HS-27A (cell line): Measurements from ENCODE around the gene TUBB.

Experiments
- DNase-seq: peaks from one replicate; pipeline ENCODE4 v3.0.0-alpha.2; 2012; ENCODE audit warnings: low read depth, missing footprints

The TUBB gene

GRCh38 chr6:30719791-30720737, at the start of gene TUBB:
TSS of gene TUBB (plus strand) at chr6:30720352. CDS start at chr6:30720507, 155 bp downstream.
- DNase-seq, result peak; percentile 98

GRCh38 chr6:30670760-30671527, 49.2 kb upstream of the TUBB start:
- no peak for DNase-seq

GRCh38 chr6:30672445-30673253, 47.5 kb upstream of the TUBB start, which contains the start of gene DHX16:
TSS of gene DHX16 (minus strand) at chr6:30673006. CDS start at chr6:30672841, 165 bp downstream.
- DNase-seq, result peak; percentile 98

GRCh38 chr6:30676660-30677285, 43.4 kb upstream of the TUBB start:
- no peak for DNase-seq

- no peak for DNase-seq
These were observed 41.0 kb upstream of the TUBB start for GRCh38 chr6:30678964-30679726.

- DNase-seq, result no peak
These were observed 40.2 kb upstream of the TUBB start for GRCh38 chr6:30679765-30680535.

GRCh38 chr6:30681766-30682142, 38.4 kb upstream of the TUBB start:
- no peak for DNase-seq

- DNase-seq, result peak; percentile 95
These were observed 37.7 kb upstream of the TUBB start for GRCh38 chr6:30682143-30683117.

GRCh38 chr6:30683183-30683979, 36.8 kb upstream of the TUBB start:
- DNase-seq, result no peak

GRCh38 chr6:30683980-30684338, 36.2 kb upstream of the TUBB start:
- DNase-seq, result no peak

GRCh38 chr6:30684386-30685156, 35.6 kb upstream of the TUBB start:
- DNase-seq, result no peak

GRCh38 chr6:30685157-30686008, 34.8 kb upstream of the TUBB start:
- no peak for DNase-seq

- DNase-seq, result no peak
These were observed 33.9 kb upstream of the TUBB start, which contains the start of gene PPP1R18 for GRCh38 chr6:30686009-30686907. TSS of gene PPP1R18 (minus strand) at chr6:30686645. CDS start at chr6:30686018, 627 bp downstream.

GRCh38 chr6:30686908-30687658, 33.1 kb upstream of the TUBB start:
- peak; percentile 98 for DNase-seq
